Ascending aorta (tissue), 2 donors: ENCODE measurements around the gene FSTL5. TPM values are rescaled to one million over a fixed set of nuclear protein-coding genes. Genes with fewer than 3 reads are reported as not detected.

Experiments used
- DNase-seq, 2 donors: peaks; one replicate each; pipeline ENCODE4 v3.0.0-alpha.2; 2019; ENCODE audit warnings: low spot score in 2 of 2
- H3K27ac ChIP-seq, 2 donors: fragments of 200-600 bp; sonication (generic); one replicate each; pipeline ENCODE4 v1.5.1; 2016 to 2017; ENCODE audit warnings: mild to moderate bottlenecking in 1 of 2
- H3K27me3 ChIP-seq: fragments of 200-600 bp; sonication (generic); one replicate; pipeline ENCODE4 v1.5.1; 2017
- H3K36me3 ChIP-seq, 2 donors: fragments of 200-600 bp; sonication (generic); one replicate each; pipeline ENCODE4 v1.5.1; 2016
- H3K4me1 ChIP-seq, 2 donors: fragments of 200-600 bp; sonication (generic); one replicate each; pipeline ENCODE4 v1.5.1; 2016 to 2017; ENCODE audit warnings: mild to moderate bottlenecking in 1 of 2
- H3K4me3 ChIP-seq, 2 donors: fragments of 200-600 bp; sonication (generic); one replicate each; pipeline ENCODE4 v1.5.1; 2016 to 2017; ENCODE audit warnings: mild to moderate bottlenecking in 1 of 2
- H3K9me3 ChIP-seq, 2 donors: fragments of 200-600 bp; sonication (generic); one replicate each; pipeline ENCODE4 v1.5.1; 2016
- CTCF ChIP-seq, 3 experiments: fragments of 200-600 bp in 2 of 3; fragments of 450-650 bp in 1 of 3; sonication (generic) in 2 of 3; IDR thresholded peaks; one replicate each; pipeline ENCODE4 v1.5.1; 2016 to 2019; ENCODE audit warnings: antibody characterized with exemption in 3 of 3, mild to moderate bottlenecking in 1 of 3, moderate library complexity in 1 of 3
- intact Hi-C: fragments of 100-400 bp; cut with DNase I; formaldehyde crosslinking; loops from one replicate; pipeline ENCODE4 v1.15.1; 2023
- total RNA-seq: library from RNA; depleted of rRNA; stranded (reverse); fragments of >200 nt; gene quantifications from one replicate; pipeline ENCODE4 v1.1.0, GENCODE V29; 2016

Gene FSTL5
- total RNA-seq, 1 donor from 2014 or later: not detected

- TF ChIP-seq CTCF (IDR thresholded peaks at IDR 0.05): no peak
- no peaks in the 10 kb centered on the region for H3K4me1 ChIP-seq
- H3K4me3 ChIP-seq: no peak overlapping the region
- DNase-seq: no peak
- no peaks in the 10 kb centered on the region for H3K36me3 ChIP-seq
- no peaks in the 10 kb centered on the region for H3K9me3 ChIP-seq
- intact Hi-C loops: no loop called here
- no peak overlapping the region for H3K27ac ChIP-seq
- H3K27me3 ChIP-seq: no peaks in the 10 kb centered on the region
Observed at GRCh38 chr4:161404346-161405110, 759.3 kb downstream of the FSTL5 start.

- no peaks in the 10 kb centered on the region for H3K9me3 ChIP-seq
- DNase-seq: no peak
- intact Hi-C loops: no loop called here
- H3K4me3 ChIP-seq: no peak overlapping the region
- no peak for TF ChIP-seq CTCF (IDR thresholded peaks at IDR 0.05)
- no peaks in the 10 kb centered on the region for H3K27me3 ChIP-seq
- no peaks in the 10 kb centered on the region for H3K4me1 ChIP-seq
- no peak overlapping the region for H3K27ac ChIP-seq
- no peaks in the 10 kb centered on the region for H3K36me3 ChIP-seq
Observed at GRCh38 chr4:161403781-161404180, 760.0 kb downstream of the FSTL5 start.

- Histone ChIP-seq H3K27me3 (no peaks in the 10 kb centered on the region), H3K27ac (no peak overlapping the region), H3K4me1 (no peaks in the 10 kb centered on the region), H3K9me3 (no peaks in the 10 kb centered on the region), H3K36me3 (no peaks in the 10 kb centered on the region), H3K4me3 (no peak overlapping the region)
- intact Hi-C loops: no loop called here
- TF ChIP-seq CTCF (IDR thresholded peaks at IDR 0.05): no peak
- DNase-seq: no peak
Observed at GRCh38 chr4:161393602-161394001, 770.2 kb downstream of the FSTL5 start.

- Histone ChIP-seq H3K36me3 (no peaks in the 10 kb centered on the region), H3K9me3 (no peaks in the 10 kb centered on the region), H3K27me3 (no peaks in the 10 kb centered on the region), H3K4me3 (no peak overlapping the region), H3K4me1 (no peaks in the 10 kb centered on the region), H3K27ac (no peak overlapping the region)
- no peak for TF ChIP-seq CTCF (IDR thresholded peaks at IDR 0.05)
- DNase-seq: no peak
- intact Hi-C loops: no loop called here
Observed at GRCh38 chr4:161382655-161383054, 781.1 kb downstream of the FSTL5 start.

GRCh38 chr4:161376275-161376674, 787.5 kb downstream of the FSTL5 start:
- Histone ChIP-seq H3K27ac (no peak overlapping the region), H3K27me3 (no peaks in the 10 kb centered on the region), H3K36me3 (no peaks in the 10 kb centered on the region), H3K4me1 (no peaks in the 10 kb centered on the region), H3K4me3 (no peak overlapping the region), H3K9me3 (no peaks in the 10 kb centered on the region)
- no peak for TF ChIP-seq CTCF (IDR thresholded peaks at IDR 0.05)
- intact Hi-C loops: no loop called here
- DNase-seq: no peak
